Neural cell (in vitro differentiated cells): ENCODE results near the gene SPEM1.

Experiments
- EZH2 ChIP-seq: fragments of 200-600, 300-800 bp; shearing (Covaris generic), sonication (generic); IDR thresholded peaks from 2 replicates; pipeline ENCODE4 v1.6.1; 2014; ENCODE audit warnings: antibody characterized with exemption, low read length, borderline replicate concordance, mild to moderate bottlenecking; ENCODE audit not compliant: insufficient read depth, poor library complexity, severe bottlenecking
- SMC3 ChIP-seq: fragments of 450-650 bp; conservative IDR thresholded peaks from 2 replicates; pipeline ENCODE4 v1.6.1; 2014; ENCODE audit warnings: antibody characterized with exemption, mild to moderate bottlenecking, moderate library complexity; ENCODE audit not compliant: poor library complexity

DNA sequence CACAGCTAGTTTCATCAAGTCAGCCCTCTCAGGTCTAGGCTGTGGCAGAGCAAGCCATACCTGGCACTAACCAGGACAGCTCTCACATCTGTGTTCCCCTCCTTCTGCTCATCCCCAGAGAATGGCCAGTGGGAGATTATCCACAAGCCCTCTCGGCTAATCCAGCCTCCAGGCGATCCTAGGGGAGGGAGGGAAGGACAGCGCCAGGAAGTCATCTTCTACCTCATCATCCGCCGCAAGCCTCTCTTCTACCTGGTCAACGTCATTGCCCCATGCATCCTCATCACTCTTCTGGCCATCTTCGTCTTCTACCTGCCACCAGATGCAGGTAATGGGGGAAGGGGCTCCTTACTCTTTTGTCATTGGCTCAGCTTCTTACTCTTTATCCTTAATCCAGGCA is 28.3 kb downstream of the SPEM1 start:
- TF ChIP-seq EZH2 (no peak), SMC3 (no peak)
